ENCODE measurements around the gene HSPA1A. TPM values are rescaled to one million over a fixed set of nuclear protein-coding genes. Genes with fewer than 3 reads are reported as not detected.
"Not testable (repeated sequence)": the region's sequence is repeated elsewhere in the genome, so short reads cannot be mapped to it uniquely, and the experiment has no call there.

Gene HSPA1A
- total RNA-seq, 4 donors from 2014 or later = 170 to 304 (median 221) TPM

- no peaks in the 10 kb centered on the region for H3K9me3 ChIP-seq
- TF ChIP-seq CTCF (IDR thresholded peaks at IDR 0.05) (no peak), POLR2A (IDR thresholded peaks at IDR 0.05) (no peak), EP300 (IDR thresholded peaks at IDR 0.05) (no peak)
- WGBS, 2 donors = 95% methylated on average over 9 of the region's 9 CpGs
- peaks cover 0 to 76% (median 14%) of the 10 kb centered on the region in 3 donors for H3K36me3 ChIP-seq
- H3K27ac ChIP-seq = no peak overlapping the region
- no peak overlapping the region for H3K4me3 ChIP-seq
- H3K27me3 ChIP-seq = no peaks in the 10 kb centered on the region
- peaks cover 0 to 20% (median 14%) of the 10 kb centered on the region in 4 donors for H3K4me1 ChIP-seq
- no peak for DNase-seq (ENCODE audit: low spot score in 2 of 2)
Observed at GRCh38 chr6:31842053-31842452, 26.7 kb downstream of the HSPA1A start.

- Histone ChIP-seq H3K27ac (no peak overlapping the region), H3K4me3 (no peak overlapping the region), H3K4me1 (no peaks in the 10 kb centered on the region), H3K36me3 (peaks cover 0 to 52% (median 9%) of the 10 kb centered on the region in 3 donors), H3K9me3 (no peaks in the 10 kb centered on the region), H3K27me3 (no peaks in the 10 kb centered on the region)
- WGBS, 2 donors = 97 to 100% methylated on average over 3 of the region's 3 CpGs
- TF ChIP-seq CTCF (IDR thresholded peaks at IDR 0.05) (no peak), EP300 (IDR thresholded peaks at IDR 0.05) (no peak), POLR2A (IDR thresholded peaks at IDR 0.05) (no peak)
- no peak for DNase-seq (ENCODE audit: low spot score in 2 of 2)
Observed at GRCh38 chr6:31844507-31844906, 29.2 kb downstream of the HSPA1A start.

- H3K4me1 ChIP-seq = no peaks in the 10 kb centered on the region
- H3K27me3 ChIP-seq = no peaks in the 10 kb centered on the region
- no peak overlapping the region for H3K4me3 ChIP-seq
- TF ChIP-seq POLR2A (IDR thresholded peaks at IDR 0.05) = no peak
- peaks cover 0 to 22% (median 0%) of the 10 kb centered on the region in 3 donors for H3K36me3 ChIP-seq
- no peaks in the 10 kb centered on the region for H3K9me3 ChIP-seq
- no peak for DNase-seq (ENCODE audit: low spot score in 2 of 2)
- 88 to 94% methylated on average over 2 of the region's 2 CpGs for WGBS, 2 donors
- no peak overlapping the region for H3K27ac ChIP-seq
Observed at GRCh38 chr6:31847276-31847978, 32.1 kb downstream of the HSPA1A start.

GRCh38 chr6:31850765-31851484 is 35.6 kb downstream of the HSPA1A start:
- no peak overlapping the region for H3K27ac ChIP-seq
- H3K9me3 ChIP-seq = no peaks in the 10 kb centered on the region
- WGBS, 2 donors = 83 to 96% methylated on average over 2 of the region's 2 CpGs
- H3K4me1 ChIP-seq = no peaks in the 10 kb centered on the region
- no peaks in the 10 kb centered on the region for H3K36me3 ChIP-seq
- no peak for TF ChIP-seq CTCF (IDR thresholded peaks at IDR 0.05)
- no peak for TF ChIP-seq EP300 (IDR thresholded peaks at IDR 0.05)
- TF ChIP-seq POLR2A (IDR thresholded peaks at IDR 0.05) = no peak
- H3K27me3 ChIP-seq = no peaks in the 10 kb centered on the region
- no peak overlapping the region for H3K4me3 ChIP-seq
- no peak for DNase-seq (ENCODE audit: low spot score in 2 of 2)

GRCh38 chr6:31851485-31851832 is 36.1 kb downstream of the HSPA1A start:
- no peak overlapping the region for H3K27ac ChIP-seq
- no peak for DNase-seq (ENCODE audit: low spot score in 2 of 2)
- no peaks in the 10 kb centered on the region for H3K9me3 ChIP-seq
- no peaks in the 10 kb centered on the region for H3K4me1 ChIP-seq
- peaks cover 0 to under 1% (median 0%) of the 10 kb centered on the region in 3 donors for H3K36me3 ChIP-seq
- no peaks in the 10 kb centered on the region for H3K27me3 ChIP-seq
- WGBS, 2 donors = 65 to 86% methylated on average over 2 of the region's 2 CpGs
- TF ChIP-seq CTCF (IDR thresholded peaks at IDR 0.05) (no peak), POLR2A (IDR thresholded peaks at IDR 0.05) (no peak), EP300 (IDR thresholded peaks at IDR 0.05) (no peak)
- no peak overlapping the region for H3K4me3 ChIP-seq

GRCh38 chr6:31851980-31852718 is 36.8 kb downstream of the HSPA1A start:
- H3K4me3 ChIP-seq; H3K27me3 ChIP-seq; H3K4me1 ChIP-seq; H3K27ac ChIP-seq; H3K9me3 ChIP-seq; DNase-seq (ENCODE audit: low spot score in 2 of 2); H3K36me3 ChIP-seq: not testable (repeated sequence)
- 89 to 94% methylated on average over 25 to 33 of the region's 35 CpGs for WGBS, 2 donors

GRCh38 chr6:31857774-31858173 is 42.4 kb downstream of the HSPA1A start:
- not testable (repeated sequence) for H3K4me3 ChIP-seq; DNase-seq (ENCODE audit: low spot score in 2 of 2); H3K27me3 ChIP-seq; H3K27ac ChIP-seq; H3K9me3 ChIP-seq
- 88% methylated on average over 8 of the region's 8 CpGs for WGBS, 2 donors
- Histone ChIP-seq H3K4me1 (peaks cover 0 to 12% (median 3%) of the 10 kb centered on the region in 4 donors), H3K36me3 (peaks cover 3 to 47% (median 10%) of the 10 kb centered on the region in 3 donors)
